DMS 273 treated with DMSO at 0.1 percent for 48 hours (cell line): Measurements from ENCODE around the gene GSTT2.

Source experiments
- DNase-seq: peaks from one replicate; lab custom pipeline; 2025; lab: John Stamatoyannopoulos, UW

GSTT2 gene

DNA sequence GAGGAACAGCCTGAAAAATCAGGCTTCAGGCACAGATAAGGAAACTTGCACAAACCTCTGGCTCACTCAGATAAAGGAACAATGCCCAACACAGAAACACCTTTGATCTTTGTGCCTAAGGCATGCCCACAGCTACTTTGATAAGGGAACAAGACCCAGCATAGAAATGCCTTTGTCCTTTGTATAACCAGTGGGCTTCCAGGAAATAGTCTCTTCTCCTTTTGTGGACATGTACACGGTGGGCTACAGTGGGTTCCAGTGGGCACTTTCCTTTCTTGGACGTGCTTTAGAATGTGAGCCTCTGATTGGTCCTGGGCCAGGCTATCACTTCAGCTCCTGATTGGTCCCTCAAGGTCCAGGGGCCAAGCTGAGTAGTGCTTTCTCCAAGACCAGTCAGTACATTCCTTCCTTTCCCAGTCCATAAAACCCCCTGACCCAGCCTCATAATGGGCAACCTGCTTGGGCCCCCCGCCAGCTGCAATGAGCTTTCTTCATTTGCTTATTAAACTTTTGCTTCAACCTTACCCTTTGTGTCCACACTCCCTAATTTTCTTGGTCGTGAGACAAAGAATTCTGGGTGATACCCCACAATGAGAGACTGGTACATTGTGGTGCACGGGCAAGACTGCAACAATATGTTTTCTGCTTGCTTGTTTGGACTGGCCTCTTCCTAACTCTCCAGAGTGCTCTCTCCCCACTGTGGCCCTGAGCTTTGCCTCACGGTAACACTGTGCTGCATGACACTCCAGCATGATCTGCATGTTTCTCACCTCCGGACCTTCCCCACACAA, 29.5 kb downstream of the GSTT2 start:
- no peak for DNase-seq

DNA sequence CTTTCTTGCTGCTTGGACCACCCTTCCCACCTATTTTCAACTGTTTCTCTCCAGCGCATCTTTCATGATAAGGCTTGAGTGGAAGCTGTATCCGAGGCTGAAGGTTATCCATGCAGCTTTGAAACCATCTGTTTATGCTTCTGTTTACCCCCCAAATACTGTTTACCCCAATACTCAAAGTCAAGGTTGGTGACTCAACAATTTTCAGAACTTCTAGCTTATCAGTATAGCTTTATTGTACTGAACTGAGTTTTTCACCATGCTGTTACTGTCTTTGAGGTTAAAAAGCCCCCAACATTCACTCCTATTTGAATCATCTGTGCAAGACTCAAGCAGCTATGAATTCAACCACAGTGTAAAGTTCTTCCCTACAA, 30.1 kb downstream of the GSTT2 start:
- no peak for DNase-seq

- no peak for DNase-seq
Measured at GRCh38 chr22:24011735-24012068, 31.8 kb downstream of the GSTT2 start.

DNA sequence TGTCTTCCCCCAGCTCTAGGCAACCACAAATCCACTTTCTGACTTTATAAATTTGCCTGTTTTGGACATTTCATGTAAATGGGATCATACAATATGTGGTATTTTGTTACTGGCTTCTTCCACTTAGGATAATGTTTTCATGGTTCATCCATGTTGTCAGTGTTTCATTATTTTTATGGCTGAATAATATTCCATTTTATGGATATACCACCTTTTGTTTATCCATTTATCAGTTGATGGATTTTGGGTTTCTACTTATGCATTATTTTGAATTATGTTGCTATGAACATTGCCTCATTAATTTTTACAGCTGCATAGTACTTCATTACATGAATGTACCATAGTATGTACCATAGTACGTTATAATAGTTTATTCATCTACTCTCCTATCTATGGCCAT, 36.2 kb downstream of the GSTT2 start:
- no peak for DNase-seq

DNA sequence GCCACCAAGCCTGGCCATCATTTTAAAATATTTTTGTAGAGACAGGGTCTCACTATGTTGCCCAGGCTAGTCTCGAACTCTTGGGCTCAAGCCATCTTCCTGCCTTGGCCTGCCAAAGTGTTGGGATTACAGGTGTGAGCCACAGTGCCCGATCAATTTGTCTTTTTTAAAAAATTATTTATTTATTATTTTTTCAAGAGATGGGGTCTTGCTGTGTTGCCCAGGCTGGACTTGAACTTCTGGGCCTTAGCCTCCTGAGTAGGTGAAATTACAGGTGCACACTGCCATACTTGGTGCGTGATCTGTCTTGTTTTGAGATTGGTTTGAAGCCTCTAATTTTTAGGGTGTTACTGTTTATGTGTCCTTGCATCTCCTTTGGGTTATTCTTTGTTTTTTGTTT, 41.4 kb downstream of the GSTT2 start:
- no peak for DNase-seq

GRCh38 chr22:24023204-24023789, 43.4 kb downstream of the GSTT2 start:
- DNase-seq = no peak

DNA sequence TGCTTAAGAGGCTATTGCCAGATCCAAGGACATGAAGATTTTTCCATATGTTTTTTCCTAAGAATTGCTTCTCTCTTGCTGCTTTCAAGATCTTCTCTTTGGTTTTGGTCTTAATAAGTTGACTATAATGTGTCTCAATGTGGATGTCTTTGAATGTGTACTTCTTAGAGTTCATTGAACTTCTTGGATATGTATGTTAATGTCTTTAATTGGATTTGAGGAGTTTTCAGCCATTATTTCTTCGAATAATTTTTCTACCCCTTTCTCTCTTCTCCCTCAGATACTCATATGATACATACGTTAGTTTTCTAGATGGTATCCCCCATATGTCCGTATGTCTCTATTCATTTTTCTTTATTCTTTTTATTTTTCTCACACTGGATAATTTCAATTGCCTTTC, 44.4 kb downstream of the GSTT2 start:
- no peak for DNase-seq

DNA sequence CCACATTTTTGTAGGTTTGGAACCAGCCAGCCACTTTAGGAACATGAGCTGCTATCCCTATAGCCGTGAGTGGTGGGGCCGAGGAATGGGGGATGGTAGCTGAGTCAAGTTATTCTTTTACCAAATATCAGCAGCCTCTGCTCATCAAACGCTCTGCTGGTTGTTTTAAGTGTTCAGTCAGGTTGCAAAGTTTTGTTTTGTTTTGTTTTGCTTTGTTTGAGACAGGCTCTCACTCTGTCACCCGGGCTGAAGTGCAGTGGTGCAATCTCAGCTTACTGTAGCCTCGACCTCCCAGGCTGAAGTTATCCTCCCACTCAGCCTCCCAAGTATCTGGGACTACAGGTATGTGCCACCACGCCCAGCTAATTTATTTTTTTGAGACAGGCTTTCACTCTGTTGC, 45.5 kb downstream of the GSTT2 start:
- no peak for DNase-seq

- DNase-seq = no peak
Measured at GRCh38 chr22:24026056-24026455, 46.1 kb downstream of the GSTT2 start.

GRCh38 chr22:24026733-24027132, 46.8 kb downstream of the GSTT2 start:
- DNase-seq = no peak

DNA sequence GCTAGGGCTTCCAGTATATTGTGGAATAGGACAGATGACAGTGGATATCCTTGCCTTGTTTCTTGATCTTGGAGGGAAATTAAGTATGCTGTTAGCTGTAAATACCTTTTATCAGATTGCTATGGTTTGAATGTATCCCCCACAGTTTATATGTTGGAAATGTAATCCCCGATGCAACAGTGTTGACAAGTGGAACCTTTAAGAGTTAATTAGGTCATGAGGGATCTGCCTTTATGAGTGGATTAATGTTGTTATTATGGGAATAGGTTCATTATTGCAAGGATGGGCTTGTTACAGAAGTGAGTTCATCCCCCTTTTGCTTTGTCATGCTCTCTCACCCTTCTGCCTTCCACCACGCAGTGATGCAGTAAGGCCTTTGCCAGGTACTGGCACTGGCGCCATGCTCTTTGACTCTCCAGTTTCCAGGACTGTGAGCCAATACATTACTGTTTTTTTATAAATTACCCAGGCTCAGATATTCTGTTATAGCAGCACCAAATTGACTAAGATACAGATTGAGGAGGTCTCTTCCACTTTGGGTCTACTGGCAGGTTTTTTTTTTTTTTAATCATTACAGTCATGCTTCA, 47.5 kb downstream of the GSTT2 start:
- no peak for DNase-seq

GRCh38 chr22:24027991-24028390, 48.1 kb downstream of the GSTT2 start:
- DNase-seq = no peak

DNA sequence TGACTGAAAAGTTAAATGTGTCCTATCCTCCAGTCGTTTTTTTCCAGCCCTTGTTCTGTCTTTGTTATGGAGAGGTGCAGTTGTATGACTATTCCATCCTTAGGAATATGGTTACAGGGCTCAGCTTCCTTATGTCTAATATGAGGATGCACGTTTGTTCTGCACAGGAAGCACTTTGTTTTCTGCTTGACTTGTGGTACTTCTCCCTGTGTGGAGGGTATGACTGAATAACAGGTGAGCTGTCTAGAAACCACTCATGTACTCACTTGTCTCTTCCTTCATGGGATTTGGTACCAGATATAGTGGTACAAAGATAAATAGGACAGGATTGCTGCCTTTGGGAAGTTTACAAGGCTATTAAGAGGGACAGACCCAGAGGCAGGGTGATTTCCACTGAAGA, 48.6 kb downstream of the GSTT2 start:
- no peak for DNase-seq

DNA sequence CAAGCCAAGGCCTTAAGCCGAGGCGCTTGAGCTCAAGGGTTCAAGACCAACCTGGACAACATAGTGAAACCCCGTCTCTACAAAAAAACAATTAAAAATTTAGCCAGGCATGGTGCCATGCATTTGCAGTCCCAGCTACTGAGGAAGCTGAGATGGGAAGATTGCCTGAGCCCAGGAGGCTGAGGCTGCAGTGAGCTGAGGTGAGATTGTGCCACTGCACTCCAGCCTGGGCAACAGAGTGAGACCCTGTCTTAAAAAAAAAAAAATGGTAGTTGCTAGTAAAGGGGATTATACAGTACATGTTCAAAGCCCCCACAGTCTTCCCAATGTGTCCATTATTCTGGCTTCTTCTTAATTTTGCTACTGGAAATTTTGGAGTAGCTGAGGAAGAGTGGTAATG, 49.4 kb downstream of the GSTT2 start:
- no peak for DNase-seq

GRCh38 chr22:24030186-24030702, 50.3 kb downstream of the GSTT2 start:
- no peak for DNase-seq
